Activated CD8-positive, alpha-beta T cell treated with anti-CD3 and anti-CD28 coated beads for 36 hours (primary cell): ENCODE results near the gene KCNN4. TPM values are rescaled to one million over a fixed set of nuclear protein-coding genes. Genes with fewer than 3 reads are reported as not detected.

Experiments
- ATAC-seq: fragments of 200-7000 bp; cut with Tn5 transposase; one replicate; pipeline ENCODE4 v1.10.0; 2021; ENCODE audit warnings: mild to moderate bottlenecking, moderate library complexity
- CTCF ChIA-PET: fragments of 350-600 bp; sonication (Branson Sonifier 250); formaldehyde crosslinking; loops from one replicate; lab custom pipeline; 2021; ENCODE audit warnings: antibody characterized with exemption; lab: Charles Lee
- POLR2A ChIA-PET: fragments of 350-600 bp; sonication (Branson Sonifier 250); formaldehyde crosslinking; loops from one replicate; lab custom pipeline; 2021; ENCODE audit warnings: antibody characterized with exemption; lab: Charles Lee
- DNase-seq: peaks from one replicate; pipeline ENCODE4 v3.0.0-alpha.2; 2020
- H3K27ac Mint-ChIP-seq: one replicate; pipeline ENCODE4 v1.8.0; 2021; ENCODE audit warnings: mild to moderate bottlenecking, mixed read lengths
- H3K27me3 Mint-ChIP-seq: one replicate; pipeline ENCODE4 v1.8.0; 2021; ENCODE audit warnings: mixed read lengths
- H3K36me3 Mint-ChIP-seq: one replicate; pipeline ENCODE4 v1.8.0; 2021; ENCODE audit warnings: low read depth, mixed read lengths
- H3K4me1 Mint-ChIP-seq: one replicate; pipeline ENCODE4 v1.8.0; 2021; ENCODE audit warnings: low read depth, mixed read lengths
- H3K4me3 Mint-ChIP-seq: one replicate; pipeline ENCODE4 v1.8.0; 2021; ENCODE audit warnings: mild to moderate bottlenecking, moderate library complexity, mixed read lengths
- H3K9me3 Mint-ChIP-seq: one replicate; pipeline ENCODE4 v1.8.0; 2021; ENCODE audit warnings: mixed read lengths
- CTCF ChIP-seq: fragments of 200-600 bp; IDR thresholded peaks from one replicate; pipeline ENCODE4 v1.8.0; 2022; ENCODE audit warnings: antibody characterized with exemption, mild to moderate bottlenecking
- intact Hi-C: fragments of 100-400 bp; cut with micrococcal nuclease; formaldehyde crosslinking; loops from one replicate; pipeline ENCODE4 v1.10.0; 2022
- total RNA-seq, 2 experiments: library from RNA; stranded (reverse); gene quantifications; one replicate each; pipeline ENCODE4 v1.2.3, GENCODE V29; 2021

The KCNN4 gene
- total RNA-seq, 2 experiments from 2014 or later, result 49.5 to 49.6 TPM

GRCh38 chr19:43760941-43761340 is 19.8 kb downstream of the KCNN4 start:
- Mint-ChIP-seq H3K4me3 (no peak overlapping the region), H3K4me1 (peaks cover 61% of the 10 kb centered on the region), H3K27ac (no peak overlapping the region), H3K27me3 (no peaks in the 10 kb centered on the region), H3K9me3 (no peaks in the 10 kb centered on the region), H3K36me3 (peaks cover 36% of the 10 kb centered on the region)
- TF ChIP-seq CTCF, result no peak
- ChIA-PET POLR2A (interaction anchor here (10.5 kb wide), 1 partner anchor 18 kb away, joined by 137 read pairs; the partner anchor contains the start of gene KCNN4), CTCF (interaction anchor here (1.2 to 3.7 kb wide), 2 partner anchors 9 to 18 kb away, joined by 3 to 22 read pairs; partner anchors contain the start of gene KCNN4)
- no peak for ATAC-seq
- no peak for DNase-seq
- intact Hi-C loops, result no loop called here

GRCh38 chr19:43759515-43759914 is 21.3 kb downstream of the KCNN4 start:
- Mint-ChIP-seq H3K27ac (no peak overlapping the region), H3K36me3 (peaks cover 36% of the 10 kb centered on the region), H3K27me3 (no peaks in the 10 kb centered on the region), H3K4me3 (no peak overlapping the region), H3K9me3 (no peaks in the 10 kb centered on the region), H3K4me1 (peaks cover 48% of the 10 kb centered on the region)
- DNase-seq (no peak), ATAC-seq (no peak)
- CTCF ChIA-PET, result interaction anchor here (1.0 kb wide), 1 partner anchor 17 kb away, joined by 3 read pairs; no protein-coding TSS in a partner anchor
- POLR2A ChIA-PET, result interaction anchor here (10.5 kb wide), 1 partner anchor 19 kb away, joined by 137 read pairs; the partner anchor contains the start of gene KCNN4
- intact Hi-C loops, result no loop called here
- TF ChIP-seq CTCF, result no peak

GRCh38 chr19:43755256-43755801 is 25.4 kb downstream of the KCNN4 start:
- Mint-ChIP-seq H3K4me3 (peak overlapping the region; percentile 90), H3K4me1 (peaks cover 51% of the 10 kb centered on the region), H3K36me3 (peaks cover 50% of the 10 kb centered on the region), H3K9me3 (no peaks in the 10 kb centered on the region), H3K27ac (peak overlapping the region; percentile 98), H3K27me3 (no peaks in the 10 kb centered on the region)
- ATAC-seq, result no peak
- intact Hi-C loops, result no loop called here
- DNase-seq, result peak; percentile 86
- no peak for TF ChIP-seq CTCF
- POLR2A ChIA-PET, result interaction anchor here (1.3 to 7.1 kb wide), 6 partner anchors 9 to 44 kb away, joined by 3 to 147 read pairs (median 29); partner anchors contain the start of gene KCNN4
- CTCF ChIA-PET, result interaction anchor here (0.7 to 7.9 kb wide), 7 partner anchors 10 to 87 kb away, joined by 3 to 71 read pairs (median 4); no protein-coding TSS in a partner anchor

GRCh38 chr19:43754503-43755255 is 26.1 kb downstream of the KCNN4 start, which contains the start of gene SMG9:
Gene SMG9 (minus strand): TSS chr19:43754962. CDS start chr19:43750741, 4,221 bp downstream.
- TF ChIP-seq CTCF, result no peak
- H3K36me3 Mint-ChIP-seq, result peaks cover 55% of the 10 kb centered on the region
- peaks cover 54% of the 10 kb centered on the region for H3K4me1 Mint-ChIP-seq
- peak within 1 kb of the TSS; percentile 98 for H3K27ac Mint-ChIP-seq
- CTCF ChIA-PET, result interaction anchor here (0.9 to 7.9 kb wide), 6 partner anchors 9 to 86 kb away, joined by 3 to 71 read pairs (median 4); no protein-coding TSS in a partner anchor
- POLR2A ChIA-PET, result interaction anchor here (0.7 to 7.1 kb wide), 8 partner anchors 9 to 45 kb away, joined by 3 to 147 read pairs (median 9); partner anchors contain the start of gene KCNN4
- peak; percentile 85 for ATAC-seq
- peak; percentile 97 for DNase-seq
- H3K4me3 Mint-ChIP-seq, result peak within 1 kb of the TSS; percentile 90
- H3K27me3 Mint-ChIP-seq, result no peaks in the 10 kb centered on the region
- intact Hi-C loops, result no loop called here
- no peaks in the 10 kb centered on the region for H3K9me3 Mint-ChIP-seq
